22Rv1 (cell line): Measurements from ENCODE around the gene GABBR2.

Experiments used
- ZFX ChIP-seq: fragments of 450-650 bp; IDR thresholded peaks from 2 replicates; pipeline ENCODE4 v1.6.1; 2017; ENCODE audit warnings: antibody characterized with exemption, borderline replicate concordance
- TF ChIP-seq, protein P1 (sequence below): fragments of 450-650 bp; IDR thresholded peaks from 2 replicates; pipeline ENCODE4 v1.5.1; 2017; ENCODE audit warnings: mild to moderate bottlenecking

DNA sequence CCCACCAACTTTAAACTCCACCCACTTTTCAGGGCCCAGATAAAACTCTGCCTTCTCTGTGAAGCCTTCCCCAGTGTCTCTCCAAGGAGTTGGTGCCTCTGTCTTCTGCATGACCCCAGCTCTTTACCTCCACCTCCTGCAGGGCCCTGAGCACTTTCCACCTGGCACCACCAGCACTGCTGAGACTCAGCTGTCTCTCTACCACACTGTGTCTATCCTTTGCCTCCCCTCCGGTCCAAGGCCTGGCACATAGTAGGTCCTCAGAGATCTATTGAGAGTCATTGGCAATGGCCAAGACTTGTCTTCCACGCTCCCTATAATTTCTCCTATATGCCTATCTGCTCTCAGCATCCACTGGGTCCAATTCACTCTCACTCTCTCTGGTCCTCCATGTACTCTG is 12.9 kb upstream of the GABBR2 start:
- TF ChIP-seq, protein P1, sequence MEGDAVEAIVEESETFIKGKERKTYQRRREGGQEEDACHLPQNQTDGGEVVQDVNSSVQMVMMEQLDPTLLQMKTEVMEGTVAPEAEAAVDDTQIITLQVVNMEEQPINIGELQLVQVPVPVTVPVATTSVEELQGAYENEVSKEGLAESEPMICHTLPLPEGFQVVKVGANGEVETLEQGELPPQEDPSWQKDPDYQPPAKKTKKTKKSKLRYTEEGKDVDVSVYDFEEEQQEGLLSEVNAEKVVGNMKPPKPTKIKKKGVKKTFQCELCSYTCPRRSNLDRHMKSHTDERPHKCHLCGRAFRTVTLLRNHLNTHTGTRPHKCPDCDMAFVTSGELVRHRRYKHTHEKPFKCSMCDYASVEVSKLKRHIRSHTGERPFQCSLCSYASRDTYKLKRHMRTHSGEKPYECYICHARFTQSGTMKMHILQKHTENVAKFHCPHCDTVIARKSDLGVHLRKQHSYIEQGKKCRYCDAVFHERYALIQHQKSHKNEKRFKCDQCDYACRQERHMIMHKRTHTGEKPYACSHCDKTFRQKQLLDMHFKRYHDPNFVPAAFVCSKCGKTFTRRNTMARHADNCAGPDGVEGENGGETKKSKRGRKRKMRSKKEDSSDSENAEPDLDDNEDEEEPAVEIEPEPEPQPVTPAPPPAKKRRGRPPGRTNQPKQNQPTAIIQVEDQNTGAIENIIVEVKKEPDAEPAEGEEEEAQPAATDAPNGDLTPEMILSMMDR, result no peak
- no peak for TF ChIP-seq ZFX
